Measurements from ENCODE around the gene KLRG1.

The KLRG1 gene
- long read RNA-seq, partial matches to known transcripts, result 0 of 13 reads
- long read RNA-seq, other reads (novel, unspliced or antisense), result 9 of 13 reads

GRCh38 chr12:8989413-8989812 lies at the start of gene KLRG1:
Gene KLRG1 (plus strand): TSS chr12:8989546. CDS start chr12:8989636, 90 bp downstream.
- H3K4me3 ChIP-seq (replicated peaks; ENCODE audit: insufficient read depth, low read length), result no peak within 1 kb of the TSS
- DNase-seq (ENCODE audit: low read depth in 1 of 2, low spot score in 1 of 2), result peak in 1 of 2 experiments; percentile 17
- no peak within 1 kb of the TSS for H3K27ac ChIP-seq (replicated peaks)
- no peaks in the 10 kb centered on the region for H3K27me3 ChIP-seq (ENCODE audit: insufficient read depth, poor library complexity, severe bottlenecking)
- TF ChIP-seq REST (IDR thresholded peaks at IDR 0.05; ENCODE audit: insufficient replicate concordance, low read depth) (no peak), CTCF (IDR thresholded peaks at IDR 0.05; ENCODE audit: insufficient read depth, low read length) (no peak), GABPA (IDR thresholded peaks at IDR 0.05; ENCODE audit: low read depth) (no peak), SPI1 (IDR thresholded peaks at IDR 0.05; ENCODE audit: borderline replicate concordance, low read depth) (peak; percentile 43; the same call in 1 of the 2 replicates), POLR2AphosphoS5 (IDR thresholded peaks at IDR 0.05; ENCODE audit: low read depth) (no peak)

GRCh38 chr12:8941691-8942478 lies 47.5 kb upstream of the KLRG1 start:
- TF ChIP-seq SPI1 (IDR thresholded peaks at IDR 0.05; ENCODE audit: borderline replicate concordance, low read depth), result no peak
- TF ChIP-seq CTCF (IDR thresholded peaks at IDR 0.05; ENCODE audit: insufficient read depth, low read length), result no peak
- no peak for TF ChIP-seq REST (IDR thresholded peaks at IDR 0.05; ENCODE audit: insufficient replicate concordance, low read depth)
- no peak for TF ChIP-seq GABPA (IDR thresholded peaks at IDR 0.05; ENCODE audit: low read depth)
- no peak for TF ChIP-seq POLR2AphosphoS5 (IDR thresholded peaks at IDR 0.05; ENCODE audit: low read depth)
- Histone ChIP-seq H3K4me3 (replicated peaks; ENCODE audit: insufficient read depth, low read length) (no peak overlapping the region), H3K27me3 (ENCODE audit: insufficient read depth, poor library complexity, severe bottlenecking) (no peaks in the 10 kb centered on the region), H3K27ac (replicated peaks) (no peak overlapping the region)
- no peak for DNase-seq (ENCODE audit: low read depth in 1 of 2, low spot score in 1 of 2)

GRCh38 chr12:8943565-8944186 lies 45.7 kb upstream of the KLRG1 start:
- Histone ChIP-seq H3K27ac (replicated peaks) (no peak overlapping the region), H3K4me3 (replicated peaks; ENCODE audit: insufficient read depth, low read length) (no peak overlapping the region), H3K27me3 (ENCODE audit: insufficient read depth, poor library complexity, severe bottlenecking) (no peaks in the 10 kb centered on the region)
- TF ChIP-seq SPI1 (IDR thresholded peaks at IDR 0.05; ENCODE audit: borderline replicate concordance, low read depth) (no peak), POLR2AphosphoS5 (IDR thresholded peaks at IDR 0.05; ENCODE audit: low read depth) (no peak), REST (IDR thresholded peaks at IDR 0.05; ENCODE audit: insufficient replicate concordance, low read depth) (no peak), CTCF (IDR thresholded peaks at IDR 0.05; ENCODE audit: insufficient read depth, low read length) (no peak)
- no peak for DNase-seq (ENCODE audit: low read depth in 1 of 2, low spot score in 1 of 2)
